ENCODE results near the gene TPSB2.
"Not testable (repeated sequence)": the region's sequence is repeated elsewhere in the genome, so short reads cannot be mapped to it uniquely, and the experiment has no call there.

Gene TPSB2

DNA sequence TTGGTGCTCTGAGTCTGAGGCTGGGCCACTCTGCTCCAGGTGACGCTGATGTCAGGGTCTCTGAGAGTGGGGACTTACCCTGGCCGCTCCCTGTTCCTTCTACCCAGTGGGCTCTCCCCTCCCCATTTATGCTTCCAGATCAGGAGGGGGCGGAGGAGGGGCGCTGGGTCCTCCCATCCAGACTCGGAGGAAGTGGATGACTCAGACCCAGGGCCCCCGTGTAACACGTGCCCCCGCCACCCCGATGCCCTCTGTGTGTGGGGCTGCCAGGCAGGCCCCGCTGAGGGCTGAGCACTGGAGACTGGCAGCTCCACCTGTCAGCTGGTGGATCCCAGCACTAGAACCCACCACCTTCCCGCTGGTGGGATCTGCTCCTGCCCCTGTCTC lies at the start of gene TPSB2:
TSS of gene TPSB2 (minus strand) at position 101 of the 387 bp plus-strand sequence. CDS start 233 bp downstream, outside the sequence.
- H3K9ac ChIP-seq; H3K36me3 ChIP-seq (ENCODE audit: control insufficient read depth, insufficient read depth, low read length); H3K27me3 ChIP-seq (ENCODE audit: control insufficient read depth, insufficient read depth, low read length); H3K4me3 ChIP-seq (ENCODE audit: low read depth, low read length); H3K4me1 ChIP-seq; H3K9me3 ChIP-seq (ENCODE audit: control insufficient read depth, low read length); H3K79me2 ChIP-seq; H3K4me2 ChIP-seq (ENCODE audit: low read length); H2AFZ ChIP-seq; H3K27ac ChIP-seq: not testable (repeated sequence)

DNA sequence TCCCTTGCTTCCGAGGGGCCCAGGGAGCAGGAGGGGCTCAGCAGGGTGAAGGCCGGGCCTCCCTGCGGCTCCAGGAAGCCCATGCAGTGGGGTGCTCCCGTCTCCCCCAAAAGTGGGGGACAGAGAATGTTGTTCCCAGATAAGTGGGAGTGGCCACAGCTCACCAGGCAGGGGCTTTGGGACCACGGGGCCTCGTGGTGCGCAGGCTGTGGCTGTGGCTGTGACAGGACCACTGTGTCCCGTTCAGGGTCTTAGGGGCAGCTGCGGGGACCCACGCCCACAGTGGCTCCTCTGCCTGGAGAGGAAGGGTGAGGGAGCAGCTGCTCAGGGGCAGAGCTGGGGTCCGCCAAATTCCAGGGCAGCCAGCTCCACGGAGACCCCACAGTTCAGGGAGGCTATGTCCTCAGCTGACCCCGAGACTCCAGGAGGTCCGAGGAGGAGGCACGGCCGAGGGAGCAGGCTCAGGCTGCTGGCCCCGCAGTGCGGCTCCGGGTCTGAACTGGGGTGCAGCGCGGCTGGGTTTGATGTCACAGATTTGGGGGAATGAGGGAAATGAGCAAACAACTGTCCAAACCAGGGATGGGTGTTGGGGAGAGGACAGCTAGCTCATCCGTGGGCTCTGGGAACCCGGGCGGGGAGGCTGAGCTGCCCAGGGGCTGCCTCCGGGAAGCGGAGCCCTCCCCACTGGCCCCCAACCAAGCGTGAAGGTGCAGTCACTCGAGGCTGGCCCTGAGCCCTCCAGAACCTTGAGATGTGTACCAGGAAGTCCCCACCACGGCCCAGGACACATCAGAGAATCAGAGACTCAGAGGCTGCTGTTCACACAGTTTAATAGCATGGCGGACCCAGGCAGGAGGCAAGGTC lies 49.3 kb upstream of the TPSB2 start:
- H3K27ac ChIP-seq = no peak overlapping the region
- no peaks in the 10 kb centered on the region for H3K79me2 ChIP-seq
- no peak overlapping the region for H3K4me2 ChIP-seq (ENCODE audit: low read length)
- no peak overlapping the region for H2AFZ ChIP-seq
- H3K9ac ChIP-seq = no peak overlapping the region
- H3K27me3 ChIP-seq (ENCODE audit: control insufficient read depth, insufficient read depth, low read length) = no peaks in the 10 kb centered on the region
- TF ChIP-seq, protein P1, sequence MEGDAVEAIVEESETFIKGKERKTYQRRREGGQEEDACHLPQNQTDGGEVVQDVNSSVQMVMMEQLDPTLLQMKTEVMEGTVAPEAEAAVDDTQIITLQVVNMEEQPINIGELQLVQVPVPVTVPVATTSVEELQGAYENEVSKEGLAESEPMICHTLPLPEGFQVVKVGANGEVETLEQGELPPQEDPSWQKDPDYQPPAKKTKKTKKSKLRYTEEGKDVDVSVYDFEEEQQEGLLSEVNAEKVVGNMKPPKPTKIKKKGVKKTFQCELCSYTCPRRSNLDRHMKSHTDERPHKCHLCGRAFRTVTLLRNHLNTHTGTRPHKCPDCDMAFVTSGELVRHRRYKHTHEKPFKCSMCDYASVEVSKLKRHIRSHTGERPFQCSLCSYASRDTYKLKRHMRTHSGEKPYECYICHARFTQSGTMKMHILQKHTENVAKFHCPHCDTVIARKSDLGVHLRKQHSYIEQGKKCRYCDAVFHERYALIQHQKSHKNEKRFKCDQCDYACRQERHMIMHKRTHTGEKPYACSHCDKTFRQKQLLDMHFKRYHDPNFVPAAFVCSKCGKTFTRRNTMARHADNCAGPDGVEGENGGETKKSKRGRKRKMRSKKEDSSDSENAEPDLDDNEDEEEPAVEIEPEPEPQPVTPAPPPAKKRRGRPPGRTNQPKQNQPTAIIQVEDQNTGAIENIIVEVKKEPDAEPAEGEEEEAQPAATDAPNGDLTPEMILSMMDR (IDR thresholded peaks at IDR 0.05) = no peak
- no peaks in the 10 kb centered on the region for H3K9me3 ChIP-seq (ENCODE audit: control insufficient read depth, low read length)
- H3K4me3 ChIP-seq (ENCODE audit: low read depth, low read length) = no peak overlapping the region
- no peaks in the 10 kb centered on the region for H3K4me1 ChIP-seq
- H3K36me3 ChIP-seq (ENCODE audit: control insufficient read depth, insufficient read depth, low read length) = no peaks in the 10 kb centered on the region

DNA sequence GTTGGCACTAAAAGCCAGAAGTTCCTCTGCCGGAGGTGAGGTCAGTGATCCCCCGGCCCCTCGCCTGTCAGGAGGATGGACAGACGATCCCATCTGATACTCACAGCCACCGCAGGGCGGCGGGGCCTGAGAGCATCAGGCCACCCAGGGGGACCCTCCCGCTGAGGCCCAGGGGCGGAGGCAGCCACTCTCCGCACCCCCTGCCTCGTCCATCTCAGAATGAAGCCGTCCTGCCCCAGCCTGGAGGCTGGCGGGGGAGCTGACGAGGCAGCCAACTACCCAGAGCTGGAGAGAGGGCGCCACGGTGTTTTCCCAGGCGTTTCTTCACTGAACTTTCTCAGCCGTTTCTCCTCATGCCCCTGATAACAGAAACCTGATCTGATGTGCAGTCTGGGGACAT lies 48.5 kb upstream of the TPSB2 start:
- no peaks in the 10 kb centered on the region for H3K36me3 ChIP-seq (ENCODE audit: control insufficient read depth, insufficient read depth, low read length)
- H3K9me3 ChIP-seq (ENCODE audit: control insufficient read depth, low read length) = no peaks in the 10 kb centered on the region
- H2AFZ ChIP-seq = no peak overlapping the region
- no peak overlapping the region for H3K4me3 ChIP-seq (ENCODE audit: low read depth, low read length)
- no peak overlapping the region for H3K4me2 ChIP-seq (ENCODE audit: low read length)
- no peak overlapping the region for H3K27ac ChIP-seq
- H3K9ac ChIP-seq = no peak overlapping the region
- no peaks in the 10 kb centered on the region for H3K4me1 ChIP-seq
- H3K27me3 ChIP-seq (ENCODE audit: control insufficient read depth, insufficient read depth, low read length) = no peaks in the 10 kb centered on the region
- TF ChIP-seq, protein P1 (IDR thresholded peaks at IDR 0.05) = no peak
- no peaks in the 10 kb centered on the region for H3K79me2 ChIP-seq

DNA sequence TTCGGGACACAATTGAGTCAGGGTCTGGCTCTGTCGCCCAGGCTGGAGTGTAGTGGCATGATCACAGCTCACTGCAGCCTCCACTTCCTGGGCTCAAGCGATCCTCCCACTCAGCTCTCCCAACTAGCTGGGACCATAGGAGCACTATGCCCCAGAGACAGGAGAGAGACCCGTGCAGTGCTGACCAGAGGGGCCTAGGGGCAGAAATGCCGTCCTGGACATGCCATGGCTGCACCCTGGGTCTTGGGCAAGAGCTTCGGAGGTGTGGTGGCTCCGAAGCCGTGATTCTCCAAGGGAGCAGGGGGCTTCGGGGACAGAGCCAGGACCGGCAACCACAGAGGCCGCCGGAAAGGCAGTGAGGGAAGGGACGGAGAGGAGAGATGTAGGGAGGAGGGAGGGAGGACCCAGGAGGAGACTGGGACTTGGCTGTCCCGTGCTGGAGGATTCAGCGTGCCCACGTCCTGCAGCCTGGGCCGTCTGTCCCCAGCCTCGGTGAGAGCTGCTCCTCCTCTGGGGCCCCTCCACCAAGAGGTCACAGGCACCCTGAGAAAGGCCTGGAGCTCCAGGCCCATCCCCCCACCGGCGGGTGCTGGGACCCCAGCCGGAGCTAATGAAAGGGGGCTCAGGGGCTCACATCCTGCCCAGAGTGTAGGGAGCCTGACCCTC lies 47.8 kb upstream of the TPSB2 start:
- TF ChIP-seq, protein P1 (IDR thresholded peaks at IDR 0.05) = no peak
- no peaks in the 10 kb centered on the region for H3K36me3 ChIP-seq (ENCODE audit: control insufficient read depth, insufficient read depth, low read length)
- H3K79me2 ChIP-seq = no peaks in the 10 kb centered on the region
- no peak overlapping the region for H3K4me2 ChIP-seq (ENCODE audit: low read length)
- no peak overlapping the region for H3K27ac ChIP-seq
- no peaks in the 10 kb centered on the region for H3K9me3 ChIP-seq (ENCODE audit: control insufficient read depth, low read length)
- no peaks in the 10 kb centered on the region for H3K27me3 ChIP-seq (ENCODE audit: control insufficient read depth, insufficient read depth, low read length)
- H2AFZ ChIP-seq = no peak overlapping the region
- H3K9ac ChIP-seq = no peak overlapping the region
- no peaks in the 10 kb centered on the region for H3K4me1 ChIP-seq
- no peak overlapping the region for H3K4me3 ChIP-seq (ENCODE audit: low read depth, low read length)

DNA sequence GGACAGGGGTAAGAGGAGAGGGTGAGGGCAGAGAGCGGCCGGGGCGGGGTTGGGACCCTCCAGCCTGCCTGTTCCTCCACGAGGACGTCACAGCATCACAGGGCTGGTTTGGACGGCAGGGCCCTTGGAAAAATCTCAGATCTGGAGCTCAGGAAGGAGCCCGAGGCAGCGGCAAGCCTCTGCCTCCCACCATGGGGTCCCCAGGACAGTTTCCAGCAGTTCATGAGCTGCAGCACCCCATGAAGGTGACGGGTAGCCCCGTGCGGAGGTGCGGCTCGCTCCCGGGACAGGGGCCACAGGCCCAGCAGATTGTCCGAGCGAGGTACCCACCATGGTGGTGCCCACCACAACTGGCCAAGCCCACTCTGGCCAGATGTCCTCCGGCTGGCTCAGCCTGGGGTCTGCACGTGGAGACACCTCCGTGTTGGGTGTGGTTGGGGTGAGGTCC lies 47.2 kb upstream of the TPSB2 start:
- TF ChIP-seq, protein P1 (IDR thresholded peaks at IDR 0.05) = no peak
- H3K9ac ChIP-seq = no peak overlapping the region
- H3K4me2 ChIP-seq (ENCODE audit: low read length) = no peak overlapping the region
- no peaks in the 10 kb centered on the region for H3K27me3 ChIP-seq (ENCODE audit: control insufficient read depth, insufficient read depth, low read length)
- no peak overlapping the region for H3K4me3 ChIP-seq (ENCODE audit: low read depth, low read length)
- no peaks in the 10 kb centered on the region for H3K79me2 ChIP-seq
- H3K4me1 ChIP-seq = peaks cover under 1% of the 10 kb centered on the region
- no peak overlapping the region for H2AFZ ChIP-seq
- no peak overlapping the region for H3K27ac ChIP-seq
- H3K36me3 ChIP-seq (ENCODE audit: control insufficient read depth, insufficient read depth, low read length) = no peaks in the 10 kb centered on the region
- H3K9me3 ChIP-seq (ENCODE audit: control insufficient read depth, low read length) = no peaks in the 10 kb centered on the region

Data from parathyroid adenoma (tissue), 2 donors.